SK-N-SH (cell line): ENCODE data around the gene ANKRD50. TPM values are rescaled to one million over a fixed set of nuclear protein-coding genes. Genes with fewer than 3 reads are reported as not detected.

Experiments used
- CTCF ChIA-PET: fragments of 300-600, 350-600 bp; formaldehyde crosslinking; extraction: SDS; loops from one replicate; lab custom pipeline; 2021; lab: Yijun Ruan, JAX
- POLR2A ChIA-PET: fragments of 350-600 bp; sonication (Branson Sonifier 250); formaldehyde crosslinking; extraction: SDS; loops from one replicate; lab custom pipeline; 2020; ENCODE audit warnings: antibody characterized with exemption, inconsistent platforms; lab: Yijun Ruan, JAX
- DNase-seq: peaks from one replicate; pipeline ENCODE4 v3.0.0; 2012
- H2AFZ ChIP-seq: fragments of 200-600 bp; sonication (generic); 2 replicates; pipeline ENCODE4 v1.8.1; 2016; ENCODE audit warnings: antibody characterized with exemption, mild to moderate bottlenecking, low read depth
- H3F3A ChIP-seq: fragments of 200-600 bp; sonication (generic); replicated peaks from 2 replicates; pipeline ENCODE3; 2016; ENCODE audit warnings: antibody characterized with exemption, mild to moderate bottlenecking; ENCODE audit not compliant: insufficient read depth
- H3K27ac ChIP-seq, 2 experiments: fragments of 200-500 bp in 1 of 2; fragments of 200-600 bp in 1 of 2; sonication (Bioruptor generic) in 1 of 2; sonication (generic), shearing (Covaris generic) in 1 of 2; 2 replicates each; pipeline versions ENCODE4 v1.5.1 to v1.6.1; 2014 to 2016; ENCODE audit warnings: low read depth in 2 of 2, inconsistent platforms in 1 of 2, low read length in 1 of 2, mild to moderate bottlenecking in 1 of 2, mixed read lengths in 1 of 2
- H3K27me3 ChIP-seq: fragments of 200-600 bp; sonication (generic), shearing (Covaris generic); 2 replicates; pipeline ENCODE4 v1.6.1; 2016; ENCODE audit warnings: mixed run types; ENCODE audit not compliant: insufficient read depth
- H3K36me3 ChIP-seq, 2 experiments: fragments of 200-500 bp in 1 of 2; fragments of 200-600 bp in 1 of 2; sonication (Bioruptor generic) in 1 of 2; sonication (generic) in 1 of 2; replicated peaks in 1 of 2; 2 replicates each; pipeline versions ENCODE3 to v1.5.1; 2014 to 2016; ENCODE audit warnings: low read length in 1 of 2, mild to moderate bottlenecking in 1 of 2; ENCODE audit not compliant: insufficient read depth in 2 of 2, control insufficient read depth in 1 of 2
- H3K4me1 ChIP-seq, 2 experiments: fragments of 200-500 bp in 1 of 2; fragments of 200-600 bp in 1 of 2; sonication (Bioruptor generic) in 1 of 2; sonication (generic), shearing (Covaris generic) in 1 of 2; 2 replicates each; pipeline versions ENCODE4 v1.5.1 to v1.6.1; 2014 to 2016; ENCODE audit warnings: low read depth in 1 of 2, low read length in 1 of 2, mixed run types in 1 of 2; ENCODE audit not compliant: insufficient read depth in 2 of 2, control insufficient read depth in 1 of 2
- H3K4me2 ChIP-seq: fragments of 200-600 bp; sonication (generic), shearing (Covaris generic); 2 replicates; pipeline ENCODE4 v1.6.1; 2017; ENCODE audit warnings: mixed run types
- H3K4me3 ChIP-seq, 2 experiments: fragments of 200-500 bp in 1 of 2; fragments of 200-600 bp in 1 of 2; sonication (Bioruptor generic) in 1 of 2; sonication (generic), shearing (Covaris generic) in 1 of 2; 2 replicates each; pipeline versions ENCODE4 v1.5.1 to v1.8.1; 2014 to 2016; ENCODE audit warnings: low read depth in 2 of 2, inconsistent platforms in 1 of 2, low read length in 1 of 2, mild to moderate bottlenecking in 1 of 2, mixed read lengths in 1 of 2, moderate library complexity in 1 of 2
- H3K79me2 ChIP-seq: fragments of 200-600 bp; sonication (generic); 2 replicates; pipeline ENCODE4 v1.8.1; 2017; ENCODE audit warnings: mild to moderate bottlenecking; ENCODE audit not compliant: insufficient read depth
- H3K9ac ChIP-seq: fragments of 200-600 bp; sonication (generic); 2 replicates; pipeline ENCODE4 v1.6.1; 2017; ENCODE audit warnings: mixed run types
- H3K9me2 ChIP-seq: fragments of 200-600 bp; sonication (generic); 2 replicates; pipeline ENCODE4 v1.6.1; 2017; ENCODE audit warnings: mixed run types
- H3K9me3 ChIP-seq: fragments of 200-600 bp; sonication (generic); 2 replicates; pipeline ENCODE4 v1.6.1; 2017; ENCODE audit warnings: mixed run types, mild to moderate bottlenecking, moderate library complexity
- H4K20me1 ChIP-seq: fragments of 200-600 bp; sonication (generic); 2 replicates; pipeline ENCODE4 v1.6.1; 2017; ENCODE audit warnings: mild to moderate bottlenecking, mixed run types; ENCODE audit not compliant: insufficient read depth
- ELF1 ChIP-seq: IDR thresholded peaks from 2 replicates; pipeline ENCODE4 v1.4.0; 2012
- EP300 ChIP-seq, 2 experiments: IDR thresholded peaks; 2 replicates each; pipeline versions ENCODE4 v1.4.0 to v1.6.1; 2012; ENCODE audit warnings: borderline replicate concordance in 1 of 2, low read depth in 1 of 2, low read length in 1 of 2
- FOSL2 ChIP-seq: IDR thresholded peaks from 2 replicates; pipeline ENCODE4 v1.4.0; 2012; ENCODE audit warnings: low read depth, mild to moderate bottlenecking, moderate library complexity, borderline replicate concordance
- GATA2 ChIP-seq: sonication (generic); formaldehyde crosslinking; IDR thresholded peaks from 2 replicates; pipeline ENCODE4 v1.5.0; 2020; ENCODE audit warnings: mild to moderate bottlenecking, missing genetic modification reagents
- JUND ChIP-seq: IDR thresholded peaks from 2 replicates; pipeline ENCODE4 v1.4.0; 2012
- MEF2A ChIP-seq: IDR thresholded peaks from 2 replicates; pipeline ENCODE4 v1.4.0; 2012; ENCODE audit warnings: low read depth, borderline replicate concordance
- MXI1 ChIP-seq: IDR thresholded peaks from 2 replicates; pipeline ENCODE4 v1.6.1; 2012; ENCODE audit warnings: mild to moderate bottlenecking, low read depth, low read length, improper control_type of control experiment
- NFIC ChIP-seq: IDR thresholded peaks from 2 replicates; pipeline ENCODE4 v1.4.0; 2012; ENCODE audit warnings: borderline replicate concordance
- NRF1 ChIP-seq: IDR thresholded peaks from 2 replicates; pipeline ENCODE4 v1.6.1; 2012; ENCODE audit warnings: low read depth, mild to moderate bottlenecking, low read length
- PBX3 ChIP-seq: IDR thresholded peaks from 2 replicates; pipeline ENCODE4; 2012
- POLR2AphosphoS5 ChIP-seq: IDR thresholded peaks from 2 replicates; pipeline ENCODE4 v1.6.1; 2012; ENCODE audit warnings: low read depth, low read length
- RAD21 ChIP-seq: IDR thresholded peaks from 2 replicates; pipeline ENCODE4 v1.6.1; 2012; ENCODE audit warnings: mild to moderate bottlenecking, low read length
- REST ChIP-seq: IDR thresholded peaks from 2 replicates; pipeline ENCODE4 v1.6.1; 2012; ENCODE audit warnings: mild to moderate bottlenecking, low read depth, low read length, moderate library complexity
- RXRA ChIP-seq: IDR thresholded peaks from 2 replicates; pipeline ENCODE4 v1.4.0; 2012; ENCODE audit warnings: low read depth, mild to moderate bottlenecking, borderline replicate concordance
- SIN3A ChIP-seq: IDR thresholded peaks from 2 replicates; pipeline ENCODE4 v1.6.1; 2012; ENCODE audit warnings: low read depth, mild to moderate bottlenecking, low read length, moderate library complexity, borderline replicate concordance
- SMC3 ChIP-seq: IDR thresholded peaks from 2 replicates; pipeline ENCODE4 v1.6.1; 2012; ENCODE audit warnings: low read depth, low read length, improper control_type of control experiment
- TAF1 ChIP-seq: IDR thresholded peaks from 2 replicates; pipeline ENCODE4 v1.6.1; 2012; ENCODE audit warnings: low read depth, mild to moderate bottlenecking, low read length, moderate library complexity, borderline replicate concordance
- USF1 ChIP-seq: IDR thresholded peaks from 2 replicates; pipeline ENCODE4 v1.4.0; 2012; ENCODE audit warnings: low read depth, borderline replicate concordance
- USF2 ChIP-seq: fragments of 150-350 bp; IDR thresholded peaks from 2 replicates; pipeline ENCODE4 v1.6.1; 2017; ENCODE audit warnings: antibody characterized with exemption, low read length, low read depth, borderline replicate concordance
- ZBTB33 ChIP-seq: IDR thresholded peaks from 2 replicates; pipeline ENCODE4 v1.4.0; 2012; ENCODE audit warnings: low read depth, borderline replicate concordance
- WGBS: methylation state at CpG from one replicate; pipeline ENCODE4 v1.1.6; 2017; ENCODE audit warnings: low lambda C conversion rate; 5-methylcytosine and 5-hydroxymethylcytosine counted together
- polyA plus RNA-seq, 3 experiments: library from polyadenylated mRNA; depleted of rRNA; stranded (reverse); fragments of >200 nt; gene quantifications; 2 replicates each; pipeline ENCODE4 v1.2.3, GENCODE V29; 2012

The ANKRD50 gene
- polyA plus RNA-seq, 1 of the 3 experiments (the other 2 are of a cell fraction), result 13.5 TPM

GRCh38 chr4:124691801-124692200, 20.7 kb downstream of the ANKRD50 start:
- peaks cover 7% of the 10 kb centered on the region for H3F3A ChIP-seq

More at GRCh38 chr4:124691801-124692200, 20.7 kb downstream of the ANKRD50 start:
- Histone ChIP-seq H4K20me1 (peaks cover 33% of the 10 kb centered on the region), H3K4me3 (no peak overlapping the region), H3K27me3 (no peaks in the 10 kb centered on the region), H3K9me2 (no peaks in the 10 kb centered on the region), H2AFZ (no peak overlapping the region), H3K27ac (no peak overlapping the region), H3K4me1 (no peaks in the 10 kb centered on the region; a peak in 1 of 4 replicates), H3K9ac (no peak overlapping the region), H3K36me3 (peaks cover 28 to 69% of the 10 kb centered on the region in 2 experiments), H3K79me2 (peaks cover 100% of the 10 kb centered on the region), H3K4me2 (no peak overlapping the region), H3K9me3 (peaks cover 6% of the 10 kb centered on the region; the same call in 1 of the 2 replicates)
- POLR2A ChIA-PET, result no interaction called here
- CTCF ChIA-PET, result no interaction called here
- no peak for DNase-seq
- TF ChIP-seq SIN3A (no peak), SMC3 (no peak), ELF1 (no peak), REST (no peak), MEF2A (no peak), USF2 (no peak), NFIC (no peak), POLR2AphosphoS5 (no peak), NRF1 (no peak), TAF1 (no peak), MXI1 (no peak), FOSL2 (no peak), GATA2 (CRISPR knock-in tag) (no peak), ZBTB33 (no peak), PBX3 (no peak), JUND (no peak), RAD21 (no peak), EP300 (IDR thresholded peaks at IDR 0.05; ENCODE audit: borderline replicate concordance in 1 of 2, low read depth in 1 of 2, low read length in 1 of 2) (no peak), USF1 (no peak), RXRA (no peak)
- WGBS, result 95% methylated on average over 2 of the region's 2 CpGs
